ENCODE results near the gene ZDHHC14. TPM values are rescaled to one million over a fixed set of nuclear protein-coding genes. Genes with fewer than 3 reads are reported as not detected.

The ZDHHC14 gene
- total and polyA plus RNA-seq, 2 experiments from 2014 or later = 3.0 to 7.4 TPM

DNA sequence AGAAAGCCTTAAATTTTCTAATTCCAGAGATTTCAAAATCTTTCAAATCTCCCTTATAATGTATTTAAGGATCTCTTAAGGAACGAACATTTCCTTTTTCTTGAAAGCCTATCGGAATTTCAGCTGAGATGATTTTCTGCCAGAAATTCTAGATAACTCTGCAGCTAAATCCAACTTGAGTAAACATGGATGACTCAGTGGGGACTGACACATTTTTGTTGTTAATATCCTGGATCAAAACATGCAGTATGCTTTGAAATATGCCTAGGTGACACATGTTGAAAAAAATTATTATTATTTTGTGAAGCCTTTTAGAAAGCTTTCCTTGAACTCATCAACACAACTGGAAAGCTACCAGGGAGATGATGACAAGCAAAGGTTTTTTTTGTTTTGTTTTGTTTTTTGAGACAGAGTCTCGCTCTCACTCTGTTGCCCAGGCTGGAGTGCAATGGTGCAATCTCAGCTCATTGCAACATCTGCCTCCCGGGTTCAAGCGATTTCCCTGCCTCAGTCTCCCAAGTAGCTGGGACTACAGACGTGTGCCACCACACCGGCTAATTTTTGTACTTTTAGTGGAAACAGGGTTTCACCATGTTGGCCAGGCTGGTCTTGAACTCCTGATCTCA lies 302.0 kb downstream of the ZDHHC14 start:
- ATAC-seq = no peak
- H4K20me1 ChIP-seq (replicated peaks; ENCODE audit: insufficient read depth) = no peaks in the 10 kb centered on the region
- Mint-ChIP-seq H3K36me3 (ENCODE audit: low read depth) (no peaks in the 10 kb centered on the region), H3K27ac (no peak overlapping the region), H3K4me3 (no peak overlapping the region), H3K9me3 (no peaks in the 10 kb centered on the region), H3K4me1 (no peaks in the 10 kb centered on the region; the same call in 2 of the 3 replicates), H3K27me3 (ENCODE audit: insufficient read depth, low read depth, poor library complexity) (peaks cover 2% of the 10 kb centered on the region)
- no peaks in the 10 kb centered on the region for H3K4me1 ChIP-seq (ENCODE audit: insufficient read depth)
- H3K4me2 ChIP-seq = no peak overlapping the region
- H2AFZ ChIP-seq = no peak overlapping the region
- no peak overlapping the region for H3K4me3 ChIP-seq
- H3K9me2 ChIP-seq (ENCODE audit: insufficient read depth) = peaks cover 5% of the 10 kb centered on the region; the same call in 1 of the 2 replicates
- no peaks in the 10 kb centered on the region for H3K27me3 ChIP-seq (ENCODE audit: insufficient read depth)
- H3K27ac ChIP-seq (ENCODE audit: low read depth) = no peak overlapping the region
- no peaks in the 10 kb centered on the region for H3K79me2 ChIP-seq (replicated peaks; ENCODE audit: insufficient read depth)
- no peaks in the 10 kb centered on the region for H3K36me3 ChIP-seq (ENCODE audit: insufficient read depth)
- H3F3A ChIP-seq (replicated peaks; ENCODE audit: low read depth) = no peaks in the 10 kb centered on the region
- no peak for DNase-seq (ENCODE audit: low spot score)
- no peak for TF ChIP-seq POLR2AphosphoS5 (IDR thresholded peaks at IDR 0.05; ENCODE audit: low read depth)

DNA sequence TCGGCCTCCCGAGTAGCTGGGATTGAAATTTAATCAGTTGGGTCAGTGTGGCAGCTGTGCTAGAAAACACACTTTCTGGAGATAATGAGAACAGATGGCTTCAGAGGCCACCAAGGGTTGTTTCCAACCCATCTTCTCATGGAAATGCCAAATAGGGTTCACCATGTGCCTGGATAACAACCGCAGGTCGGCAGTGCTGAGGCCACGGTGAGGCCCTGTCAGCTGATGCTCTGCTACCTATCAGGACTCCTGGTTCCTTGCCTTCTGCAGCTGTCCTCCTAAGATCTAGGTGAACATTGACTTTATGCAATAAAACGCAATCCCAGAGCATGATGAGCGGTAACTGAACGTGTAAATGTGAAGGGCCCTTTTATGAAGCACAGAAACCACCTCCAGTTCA lies 302.7 kb downstream of the ZDHHC14 start:
- Mint-ChIP-seq H3K4me3 (no peak overlapping the region), H3K36me3 (ENCODE audit: low read depth) (no peaks in the 10 kb centered on the region), H3K9me3 (no peaks in the 10 kb centered on the region), H3K27me3 (ENCODE audit: insufficient read depth, low read depth, poor library complexity) (peaks cover 2% of the 10 kb centered on the region), H3K27ac (no peak overlapping the region), H3K4me1 (no peaks in the 10 kb centered on the region; the same call in 2 of the 3 replicates)
- ATAC-seq (no peak), DNase-seq (ENCODE audit: low spot score) (no peak)
- TF ChIP-seq ZNF114 (CRISPR knock-in tag; IDR thresholded peaks at IDR 0.05) (no peak), NANOG (IDR thresholded peaks at IDR 0.05; ENCODE audit: borderline replicate concordance) (no peak), CREB1 (CRISPR knock-in tag; IDR thresholded peaks at IDR 0.05; ENCODE audit: low read depth) (no peak), EZH2phosphoT487 (IDR thresholded peaks at IDR 0.05; ENCODE audit: unreplicated experiment) (no peak)
- TF ChIP-seq, protein P1, sequence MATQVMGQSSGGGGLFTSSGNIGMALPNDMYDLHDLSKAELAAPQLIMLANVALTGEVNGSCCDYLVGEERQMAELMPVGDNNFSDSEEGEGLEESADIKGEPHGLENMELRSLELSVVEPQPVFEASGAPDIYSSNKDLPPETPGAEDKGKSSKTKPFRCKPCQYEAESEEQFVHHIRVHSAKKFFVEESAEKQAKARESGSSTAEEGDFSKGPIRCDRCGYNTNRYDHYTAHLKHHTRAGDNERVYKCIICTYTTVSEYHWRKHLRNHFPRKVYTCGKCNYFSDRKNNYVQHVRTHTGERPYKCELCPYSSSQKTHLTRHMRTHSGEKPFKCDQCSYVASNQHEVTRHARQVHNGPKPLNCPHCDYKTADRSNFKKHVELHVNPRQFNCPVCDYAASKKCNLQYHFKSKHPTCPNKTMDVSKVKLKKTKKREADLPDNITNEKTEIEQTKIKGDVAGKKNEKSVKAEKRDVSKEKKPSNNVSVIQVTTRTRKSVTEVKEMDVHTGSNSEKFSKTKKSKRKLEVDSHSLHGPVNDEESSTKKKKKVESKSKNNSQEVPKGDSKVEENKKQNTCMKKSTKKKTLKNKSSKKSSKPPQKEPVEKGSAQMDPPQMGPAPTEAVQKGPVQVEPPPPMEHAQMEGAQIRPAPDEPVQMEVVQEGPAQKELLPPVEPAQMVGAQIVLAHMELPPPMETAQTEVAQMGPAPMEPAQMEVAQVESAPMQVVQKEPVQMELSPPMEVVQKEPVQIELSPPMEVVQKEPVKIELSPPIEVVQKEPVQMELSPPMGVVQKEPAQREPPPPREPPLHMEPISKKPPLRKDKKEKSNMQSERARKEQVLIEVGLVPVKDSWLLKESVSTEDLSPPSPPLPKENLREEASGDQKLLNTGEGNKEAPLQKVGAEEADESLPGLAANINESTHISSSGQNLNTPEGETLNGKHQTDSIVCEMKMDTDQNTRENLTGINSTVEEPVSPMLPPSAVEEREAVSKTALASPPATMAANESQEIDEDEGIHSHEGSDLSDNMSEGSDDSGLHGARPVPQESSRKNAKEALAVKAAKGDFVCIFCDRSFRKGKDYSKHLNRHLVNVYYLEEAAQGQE (IDR thresholded peaks at IDR 0.05; ENCODE audit: unreplicated experiment) = no peak
- no peak overlapping the region for H3K4me3 ChIP-seq
- H3K79me2 ChIP-seq (replicated peaks; ENCODE audit: insufficient read depth) = no peaks in the 10 kb centered on the region
- H3K4me2 ChIP-seq = no peak overlapping the region
- H3F3A ChIP-seq (replicated peaks; ENCODE audit: low read depth) = no peaks in the 10 kb centered on the region
- no peaks in the 10 kb centered on the region for H4K20me1 ChIP-seq (replicated peaks; ENCODE audit: insufficient read depth)
- no peaks in the 10 kb centered on the region for H3K4me1 ChIP-seq (ENCODE audit: insufficient read depth)
- H3K9me2 ChIP-seq (ENCODE audit: insufficient read depth) = peaks cover 5% of the 10 kb centered on the region; the same call in 1 of the 2 replicates
- no peaks in the 10 kb centered on the region for H3K27me3 ChIP-seq (ENCODE audit: insufficient read depth)
- H3K36me3 ChIP-seq (ENCODE audit: insufficient read depth) = no peaks in the 10 kb centered on the region
- H2AFZ ChIP-seq = no peak overlapping the region
- H3K27ac ChIP-seq (ENCODE audit: low read depth) = no peak overlapping the region
